Right renal pelvis (tissue), 4 donors: Measurements from ENCODE around the gene UNC5C. TPM values are rescaled to one million over a fixed set of nuclear protein-coding genes. Genes with fewer than 3 reads are reported as not detected.
A peak's percentile ranks its signal among the peaks of the same experiment; 100 is the strongest.

ENCODE experiments used
- DNase-seq, 4 donors: peaks; one replicate each; pipeline ENCODE4 v3.0.0-alpha.2; 2013; ENCODE audit warnings: low read depth in 4 of 4, low spot score in 3 of 4, missing footprints in 1 of 4
- polyA plus RNA-seq, 4 donors: library from polyadenylated mRNA; unstranded; fragments of 120-200 nt; gene quantifications; one replicate each; pipeline ENCODE4 v1.2.1, GENCODE V29; 2013; ENCODE audit not compliant: insufficient read length in 4 of 4

Gene UNC5C
- polyA plus RNA-seq = 10 to 100 TPM; 35.4 to 42.9 (median 38.2) TPM

DNA sequence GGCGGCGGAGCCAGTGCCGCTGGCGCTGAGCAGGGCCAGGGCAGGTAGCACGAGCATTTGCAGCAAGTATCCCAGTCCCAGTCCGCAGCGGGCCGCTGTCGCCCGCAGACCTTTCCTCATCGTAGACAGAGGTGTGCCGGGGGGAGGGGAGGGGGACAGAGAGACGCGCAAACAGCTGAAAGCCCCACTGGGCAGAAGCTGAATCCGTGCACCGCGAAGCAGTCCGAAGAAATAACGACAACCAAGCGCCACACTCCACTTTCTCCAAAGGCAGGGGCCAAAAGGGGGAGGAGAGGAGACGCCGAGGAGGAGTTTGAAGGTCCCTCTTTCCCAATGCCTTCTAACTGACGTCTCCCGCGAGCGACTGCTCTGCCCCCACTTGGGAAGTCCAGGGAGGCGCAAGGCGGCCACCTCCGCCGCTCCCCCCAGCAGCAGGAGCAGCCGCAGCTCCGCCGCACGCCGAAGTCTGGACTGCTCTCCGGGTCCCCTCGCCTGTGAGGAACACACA is at the start of gene UNC5C:
TSS of gene UNC5C (minus strand) at position 236 of the 508 bp plus-strand sequence.
- DNase-seq = peak; percentile 74 to 83 (median 78)

DNA sequence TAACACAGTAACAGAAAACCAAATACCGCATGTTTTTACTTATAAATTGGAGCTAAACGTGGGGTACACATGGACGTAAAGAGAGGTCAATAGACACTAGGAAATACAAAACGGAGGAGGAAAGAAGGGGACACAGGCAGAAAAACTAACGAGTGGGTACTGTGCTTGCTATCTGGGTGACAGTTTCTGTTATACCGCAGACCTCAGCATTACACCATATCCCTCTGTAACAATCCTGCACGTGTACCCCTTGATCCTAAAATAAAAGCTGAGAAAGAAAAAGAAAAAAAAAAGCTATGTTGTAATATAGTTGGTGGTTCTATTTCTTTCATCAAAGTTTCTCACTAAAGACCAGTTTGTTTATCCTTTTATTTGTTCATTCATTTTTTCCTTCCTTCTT is 47.9 kb upstream of the UNC5C start:
- no peak for DNase-seq

DNA sequence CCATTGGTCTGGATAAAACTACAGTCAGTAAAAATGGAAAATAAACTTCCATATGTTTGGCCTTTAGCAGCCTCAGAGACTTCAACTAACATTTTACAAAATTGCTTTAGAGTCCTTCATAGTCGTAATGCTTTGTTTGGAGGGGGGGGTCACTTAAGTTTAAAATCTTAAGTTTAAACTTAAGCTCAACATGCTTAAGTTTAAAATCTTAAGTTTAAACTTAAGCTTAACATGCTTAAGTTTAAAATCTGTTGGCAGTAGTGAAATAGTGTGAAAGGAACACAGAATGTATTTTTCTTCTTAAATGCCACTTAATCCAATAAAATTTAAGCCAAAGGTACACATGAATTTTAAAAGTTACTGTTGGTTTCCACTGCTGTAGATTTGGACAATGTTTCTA is 45.9 kb upstream of the UNC5C start:
- DNase-seq = no peak

DNA sequence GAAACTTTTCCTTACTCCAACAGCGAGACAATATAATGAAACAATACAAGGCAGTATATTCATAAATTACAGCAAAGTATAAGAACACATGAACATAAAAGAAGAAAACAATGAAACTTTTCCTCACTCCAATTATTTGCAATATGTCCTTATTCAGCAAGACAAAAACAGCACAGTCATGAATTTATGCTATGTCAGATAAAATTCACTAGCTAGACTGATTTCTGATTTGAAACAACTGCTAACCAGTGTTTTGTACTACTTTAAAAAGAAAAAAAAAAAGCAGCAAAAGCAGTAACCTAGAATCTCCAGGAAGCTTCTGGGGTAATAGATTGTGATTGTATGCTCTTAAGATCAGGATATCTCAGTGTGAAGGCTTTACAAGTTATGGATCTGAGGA is 45.2 kb upstream of the UNC5C start:
- no peak for DNase-seq

DNA sequence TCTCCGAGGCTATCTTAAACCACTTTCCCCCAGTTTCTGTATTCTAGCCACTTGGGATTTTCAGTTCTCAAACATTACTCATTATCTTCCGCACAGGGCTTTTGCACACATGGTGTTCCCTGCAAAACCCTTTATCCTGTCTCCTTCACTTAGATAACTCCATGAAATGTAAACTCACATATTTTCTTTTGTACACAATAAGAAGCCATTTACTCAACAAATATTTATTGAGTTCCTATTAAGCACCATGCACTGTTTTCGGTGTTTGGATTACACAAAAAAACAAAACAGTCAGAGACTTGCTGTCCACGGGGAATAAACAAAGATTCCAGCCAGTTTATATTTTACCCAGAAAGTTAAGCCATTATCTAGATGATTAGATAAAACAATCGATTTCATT is 42.5 kb upstream of the UNC5C start:
- no peak for DNase-seq

DNA sequence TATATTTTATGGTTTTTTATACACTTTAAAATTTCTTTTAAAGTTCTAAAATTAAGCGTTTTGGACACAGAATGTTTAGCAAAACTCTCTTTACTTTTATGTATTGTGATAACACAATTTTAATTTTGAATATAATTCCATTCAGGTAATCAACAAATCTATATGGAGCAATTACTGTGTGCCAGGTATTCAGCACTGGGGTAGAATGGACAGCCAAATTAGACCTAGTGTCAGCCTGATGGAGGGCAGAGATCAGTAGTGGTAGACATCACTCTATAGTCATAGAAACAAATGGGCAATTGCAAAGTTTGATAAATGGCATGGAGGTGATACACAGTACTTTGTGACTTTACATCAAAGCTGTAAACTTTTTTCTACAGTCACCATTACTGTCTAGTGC is 41.8 kb upstream of the UNC5C start:
- no peak for DNase-seq

DNA sequence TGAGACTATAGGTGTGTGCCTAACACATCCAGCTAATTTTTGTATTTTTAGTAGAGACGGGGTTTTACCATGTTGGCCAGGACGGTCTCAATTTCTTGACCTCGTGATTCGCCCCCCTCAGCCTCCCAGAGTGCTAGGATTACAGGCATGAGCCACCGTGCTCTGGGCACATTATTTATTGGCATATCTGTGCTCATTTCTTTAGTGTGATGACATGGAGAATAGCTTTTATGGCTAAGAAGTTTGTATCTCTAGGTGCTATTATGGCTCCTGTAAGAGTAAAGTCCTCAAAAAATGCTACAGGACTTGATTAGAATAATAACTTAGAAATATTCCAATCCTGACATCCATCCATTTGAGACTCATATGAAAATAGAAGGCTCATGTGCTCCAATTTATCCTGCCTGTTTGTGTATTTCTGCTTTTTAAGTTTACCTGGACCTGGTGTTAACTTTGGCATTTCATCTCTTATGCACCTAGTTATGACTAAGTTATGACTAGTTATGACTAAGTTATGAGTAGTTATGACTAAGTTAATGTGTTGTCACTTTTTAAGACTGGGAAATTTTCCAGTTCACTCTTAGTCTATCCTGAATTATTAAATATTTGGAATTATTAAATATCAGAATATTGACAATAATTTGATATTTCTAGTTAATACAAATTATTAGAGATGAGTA is 36.4 kb upstream of the UNC5C start:
- no peak for DNase-seq

DNA sequence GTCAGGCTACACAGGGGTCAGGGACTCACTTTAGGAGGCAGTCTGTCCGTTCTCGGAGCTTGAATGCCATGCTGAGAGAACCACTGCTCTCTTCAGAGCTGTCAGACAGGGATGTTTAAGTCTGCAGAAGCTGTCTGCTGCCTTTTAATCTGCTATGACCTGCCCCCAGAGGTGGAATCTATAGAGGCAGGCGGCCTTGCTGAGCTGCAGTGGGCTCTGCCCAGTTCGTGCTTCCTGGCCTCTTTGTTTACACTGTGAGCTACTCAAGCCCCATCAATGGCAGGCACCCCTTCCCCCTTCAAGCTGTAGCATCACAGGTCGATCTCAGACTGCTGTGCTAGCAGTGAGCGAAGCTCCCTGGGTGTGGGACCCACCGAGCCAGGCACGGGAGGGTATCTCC is 31.5 kb upstream of the UNC5C start:
- no peak for DNase-seq

DNA sequence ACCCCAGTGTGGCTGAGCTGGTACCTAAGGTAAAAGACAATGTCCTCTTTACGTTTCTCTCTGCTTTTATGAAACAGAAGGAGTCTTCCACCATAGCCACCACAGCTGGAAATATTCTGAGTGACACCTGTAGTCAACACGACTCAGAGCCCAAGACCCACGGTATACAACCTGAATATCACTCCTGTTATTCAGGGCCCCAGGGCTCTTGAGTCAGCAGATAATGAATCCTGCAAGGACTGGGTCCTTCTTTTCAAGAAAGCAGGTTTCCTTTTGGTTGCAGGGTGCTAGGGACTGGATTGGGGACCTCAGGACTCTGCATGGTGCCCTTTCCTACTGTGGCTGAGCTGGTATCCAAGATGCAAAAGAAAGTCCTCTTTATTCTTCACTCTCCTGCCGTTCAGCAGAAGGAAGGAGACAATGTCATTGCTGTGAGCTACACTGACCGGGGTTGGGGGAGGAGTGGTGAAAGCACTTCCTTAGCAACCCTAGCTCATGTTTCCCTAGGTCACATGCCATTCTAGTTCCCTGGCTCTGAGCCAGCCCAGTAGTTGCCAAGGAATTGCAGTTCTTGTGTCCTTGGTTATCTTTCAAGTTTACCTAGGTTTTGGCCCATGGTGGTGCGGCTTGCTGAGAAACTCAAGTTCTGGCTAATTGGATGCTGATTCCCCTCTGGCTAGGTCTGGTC is 23.7 kb upstream of the UNC5C start:
- DNase-seq = peak in 3 of 4 donors; percentile 43 to 69 (median 46)

DNA sequence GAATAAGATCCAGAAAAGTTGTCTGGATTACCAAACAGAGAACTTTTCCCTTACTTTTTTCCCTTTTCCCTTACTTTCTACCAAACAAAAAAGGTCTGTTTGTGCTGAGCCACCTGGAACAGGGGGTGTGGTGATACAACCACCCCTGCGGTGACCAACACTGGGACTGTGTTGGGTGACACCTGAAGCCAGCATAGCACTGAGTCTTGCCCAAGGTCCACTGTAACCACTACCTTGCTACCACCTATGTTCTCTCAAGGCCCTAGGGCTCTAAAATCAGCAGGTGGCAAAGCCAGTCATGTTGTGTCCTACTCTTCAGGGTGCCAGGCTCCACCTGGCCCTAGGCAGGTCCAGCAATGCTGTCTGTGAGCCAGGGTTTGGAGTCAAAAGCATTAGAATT is 22.8 kb upstream of the UNC5C start:
- DNase-seq = no peak

DNA sequence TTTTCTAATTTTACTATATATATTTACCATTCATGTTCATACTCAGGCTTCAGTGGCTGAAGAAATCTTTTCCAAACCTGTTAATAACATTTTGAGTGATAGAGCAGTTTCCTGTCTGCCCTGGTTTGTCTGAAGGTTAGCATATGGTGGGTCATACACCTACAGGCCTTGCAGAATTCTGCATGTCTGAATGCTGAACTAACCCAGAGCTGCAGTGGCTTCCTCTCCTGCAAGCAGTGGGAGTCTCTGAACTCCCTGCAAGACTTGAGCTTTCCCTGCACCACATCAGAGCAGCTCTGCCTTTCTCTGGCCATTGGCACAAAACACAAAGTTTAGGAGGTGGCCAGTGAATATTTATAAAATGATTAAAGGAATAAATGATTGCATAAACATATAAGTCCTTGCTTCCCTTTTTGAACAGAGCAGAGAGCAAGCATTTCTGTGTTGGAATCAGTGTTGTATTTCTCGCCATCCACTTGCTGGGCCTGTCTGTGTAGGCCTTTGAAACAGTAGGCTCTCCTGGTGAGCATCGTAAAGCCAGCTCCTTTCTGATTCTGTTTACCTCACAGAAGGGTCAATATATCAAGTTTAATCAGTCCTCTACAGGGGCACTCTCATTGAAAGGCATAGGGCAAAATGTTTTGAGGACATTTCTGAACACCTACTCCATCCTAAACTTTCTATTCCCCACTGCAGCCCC is 15.0 kb upstream of the UNC5C start:
- DNase-seq = no peak

DNA sequence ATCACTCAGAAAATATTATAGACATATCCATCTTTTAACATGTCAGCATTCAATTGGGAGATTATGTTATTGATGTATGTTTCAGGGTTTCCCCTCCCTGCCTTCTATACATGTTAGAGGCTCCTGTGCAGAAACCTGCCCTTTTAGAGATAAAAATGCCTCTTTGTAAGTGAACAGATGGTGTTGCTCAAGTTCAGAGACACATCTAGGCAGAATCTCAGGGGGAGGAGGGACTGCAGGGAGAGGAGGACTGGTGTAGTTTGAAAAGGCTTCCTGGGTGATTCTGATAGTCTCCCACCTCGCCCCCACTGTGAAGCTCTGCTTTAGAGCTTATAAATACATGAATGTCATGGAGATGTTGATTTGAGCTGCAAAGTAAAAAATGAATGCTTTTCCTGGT is 12.0 kb upstream of the UNC5C start:
- no peak for DNase-seq

DNA sequence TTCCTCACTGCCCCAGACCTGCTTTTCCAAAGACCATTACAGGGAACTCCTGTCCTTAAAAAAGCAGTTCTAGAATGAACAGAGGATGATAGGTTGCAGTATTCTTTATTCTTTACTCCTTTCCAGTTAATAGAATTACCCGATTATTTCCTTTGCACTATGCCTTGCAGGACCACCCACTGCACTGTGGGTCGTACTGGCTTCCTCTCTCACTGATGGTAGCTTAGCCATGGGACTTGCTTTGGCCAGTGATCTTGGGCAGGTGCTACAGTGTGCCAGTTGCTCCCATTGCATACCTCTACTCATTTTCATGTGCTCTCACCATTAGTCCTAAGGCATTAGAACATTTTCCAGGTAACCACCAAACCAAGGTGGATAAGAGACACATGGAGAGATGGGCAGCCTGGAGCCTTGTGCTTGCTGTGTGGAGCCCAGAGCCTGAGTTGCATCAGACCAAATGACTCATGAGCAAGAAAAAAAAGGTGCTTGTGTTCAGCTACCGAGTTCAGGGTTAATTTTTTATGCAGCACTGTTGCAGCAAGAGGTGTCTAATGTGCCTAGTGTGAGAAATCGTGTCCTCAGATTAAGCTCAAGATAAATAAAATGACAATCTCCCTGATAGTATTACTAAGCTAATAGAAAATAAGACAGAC is 7.6 kb upstream of the UNC5C start:
- DNase-seq = no peak

DNA sequence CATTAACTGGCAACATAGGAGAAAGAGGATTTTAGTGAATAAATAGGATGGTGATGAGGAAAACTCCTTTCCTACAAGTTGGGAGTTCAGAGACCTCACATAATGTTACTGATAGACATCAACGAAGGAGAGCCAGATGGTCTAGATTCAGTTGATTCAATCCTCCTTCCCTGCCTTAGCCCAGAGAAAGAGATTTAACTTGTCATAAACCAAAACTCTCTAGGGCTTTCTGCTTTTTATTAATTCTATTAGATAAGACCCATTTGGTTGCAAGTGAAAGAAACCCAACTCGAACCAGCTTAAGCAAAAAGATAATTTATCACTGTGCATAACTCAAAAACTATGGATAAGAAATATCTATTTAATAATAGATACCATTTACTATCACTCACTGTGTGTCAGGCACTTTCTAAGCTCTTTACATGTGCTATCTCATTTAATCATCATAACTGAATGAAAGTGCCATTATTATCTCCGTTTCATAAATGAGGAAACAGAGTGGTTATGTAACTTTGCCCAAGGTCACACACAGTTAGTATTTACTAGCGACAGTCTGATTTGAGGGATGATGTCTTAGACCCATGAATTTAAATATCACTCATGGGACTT is 4.3 kb upstream of the UNC5C start:
- DNase-seq = no peak

DNA sequence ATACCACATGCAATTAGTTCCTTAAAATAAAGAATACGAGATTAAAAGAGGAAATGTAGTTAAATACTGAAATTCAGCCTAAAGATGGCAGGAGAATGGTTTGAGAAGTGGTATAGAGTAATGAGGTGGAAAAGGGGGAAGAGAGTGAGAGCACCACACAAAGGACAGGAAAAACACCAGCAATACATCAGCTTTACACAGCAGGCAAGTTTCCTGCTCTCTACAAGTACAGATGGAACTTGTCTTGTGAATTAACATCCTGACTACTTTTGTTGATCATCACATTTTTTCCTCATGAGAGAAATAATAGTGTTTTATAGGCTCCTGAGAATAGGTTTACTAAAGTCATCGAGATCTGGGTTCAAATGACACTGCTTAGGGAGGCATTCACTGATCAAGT is 2.9 kb upstream of the UNC5C start:
- no peak for DNase-seq

DNA sequence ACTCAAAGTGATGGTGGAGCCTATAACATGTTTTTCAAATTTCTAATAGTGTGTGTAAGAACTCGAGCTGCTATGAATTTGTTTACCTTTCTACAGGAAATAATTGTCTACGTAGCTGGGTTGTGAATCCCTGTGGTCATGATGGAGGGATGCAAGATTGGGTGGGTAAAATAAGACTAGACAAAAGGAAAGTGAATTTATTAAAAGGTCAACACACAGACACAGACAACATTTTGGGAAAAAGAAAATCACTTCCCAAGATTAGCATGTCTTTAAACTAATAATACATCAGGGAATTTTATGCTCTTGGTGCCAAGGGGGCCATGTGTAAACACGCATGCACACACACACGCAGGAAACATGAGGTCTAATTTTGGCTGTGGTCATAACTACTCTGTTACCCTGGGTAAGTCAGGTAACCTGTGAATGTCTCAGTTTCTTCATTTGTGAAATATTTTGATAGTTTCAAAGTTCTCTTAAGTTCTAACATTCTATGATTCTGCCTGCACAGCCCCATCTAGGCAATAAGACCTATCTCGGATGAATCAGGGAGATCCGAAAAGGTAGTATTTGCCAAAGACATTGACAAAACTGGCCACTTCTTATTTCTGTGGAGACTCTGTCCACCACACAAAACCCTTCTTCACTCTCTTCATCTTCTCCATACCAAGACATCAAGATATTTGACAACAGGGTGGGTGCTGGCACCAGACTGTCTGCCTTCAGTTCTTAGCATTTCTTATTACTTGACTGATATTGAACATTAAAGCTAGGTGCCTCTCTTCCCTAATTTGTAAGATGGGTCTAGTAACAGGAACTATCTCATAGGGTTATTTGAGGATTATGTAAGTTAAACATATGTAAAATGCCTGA is 1.6 kb upstream of the UNC5C start:
- DNase-seq = no peak

DNA sequence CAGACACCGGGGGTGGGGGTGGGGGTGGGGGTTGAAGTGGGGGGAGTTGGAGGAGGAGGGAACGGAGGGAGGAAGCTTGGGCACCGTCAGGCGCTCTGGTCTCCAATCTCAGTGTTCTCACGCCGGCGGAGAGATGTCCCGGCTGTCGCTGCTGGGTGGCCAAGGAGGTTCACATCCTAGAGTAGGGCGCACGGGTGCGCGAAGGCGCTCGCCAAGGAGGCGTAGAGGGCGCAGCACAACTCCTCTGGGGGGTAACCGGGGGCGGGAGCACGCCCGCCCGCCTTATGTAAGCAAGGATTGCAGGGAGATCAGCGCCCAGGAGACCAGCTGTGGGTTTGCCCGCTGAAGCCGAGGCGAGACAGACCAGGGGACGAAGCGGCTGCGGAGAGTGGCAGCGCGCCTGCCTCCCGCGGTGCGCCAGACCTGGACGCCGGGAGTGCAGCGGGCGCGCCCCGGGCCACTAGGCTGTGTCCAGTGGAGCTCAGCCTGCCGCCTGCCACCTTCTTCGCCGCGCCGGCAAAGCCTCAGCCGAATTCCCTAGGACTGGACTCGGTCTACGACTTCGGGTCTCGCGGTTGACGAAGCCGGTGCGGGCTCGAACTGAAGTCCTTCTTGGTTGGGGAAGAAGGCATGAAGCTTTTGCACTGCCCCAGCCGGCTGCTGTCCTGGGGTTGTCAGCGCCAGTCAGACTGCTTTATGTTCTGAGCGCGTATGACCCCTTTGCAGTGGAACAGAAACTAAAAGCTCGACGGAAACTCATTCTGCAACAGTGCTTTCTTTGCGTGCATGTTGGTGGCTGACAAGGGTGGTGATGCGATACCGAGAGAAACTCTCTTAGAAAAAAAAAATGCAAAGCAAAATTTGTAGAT is 707 bp upstream of the UNC5C start:
- peak in 1 of 4 donors; percentile 68 for DNase-seq

DNA sequence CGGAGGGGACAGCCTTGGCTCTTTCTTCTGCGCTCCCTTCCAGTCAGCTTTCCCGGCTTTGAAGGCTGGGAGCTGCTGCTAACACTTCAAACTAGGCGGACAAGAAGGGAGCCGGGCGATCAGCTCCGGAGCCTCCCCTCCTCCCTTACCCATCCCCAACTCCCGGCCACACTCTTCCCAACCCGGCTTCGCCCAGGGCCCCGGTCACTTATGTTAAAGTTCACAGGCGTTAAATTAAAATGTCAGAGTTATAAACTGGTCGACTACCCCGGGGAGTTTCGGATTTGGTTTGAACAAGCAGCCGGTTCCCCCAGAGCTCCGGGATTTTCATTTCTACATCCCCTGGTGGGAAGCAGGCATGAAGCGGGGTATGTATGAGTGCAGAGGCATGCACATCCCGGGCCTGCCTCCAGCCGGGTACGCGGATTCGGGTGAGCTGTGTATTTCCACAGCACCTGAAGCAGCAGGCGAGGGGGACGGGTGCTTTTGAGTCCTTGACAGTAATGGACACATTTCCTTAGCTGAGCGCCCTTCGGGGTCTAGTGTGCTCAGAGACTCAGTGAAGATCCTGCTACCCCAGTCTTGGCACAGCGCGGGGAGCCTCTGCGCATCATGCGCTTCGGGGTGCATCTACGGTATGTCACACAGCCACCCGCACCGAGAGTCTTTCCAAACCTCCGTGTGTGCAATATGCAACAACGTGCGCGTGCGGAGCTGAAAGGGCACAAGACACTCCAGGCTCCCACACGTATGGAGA is 880 bp downstream of the UNC5C start:
- no peak for DNase-seq
